ENCODE results near the gene JARID2. TPM values are rescaled to one million over a fixed set of nuclear protein-coding genes. Genes with fewer than 3 reads are reported as not detected.
A peak's percentile ranks its signal among the peaks of the same experiment; 100 is the strongest.

The JARID2 gene
- total RNA-seq, 1 donor from 2014 or later: 24.2 TPM

DNA sequence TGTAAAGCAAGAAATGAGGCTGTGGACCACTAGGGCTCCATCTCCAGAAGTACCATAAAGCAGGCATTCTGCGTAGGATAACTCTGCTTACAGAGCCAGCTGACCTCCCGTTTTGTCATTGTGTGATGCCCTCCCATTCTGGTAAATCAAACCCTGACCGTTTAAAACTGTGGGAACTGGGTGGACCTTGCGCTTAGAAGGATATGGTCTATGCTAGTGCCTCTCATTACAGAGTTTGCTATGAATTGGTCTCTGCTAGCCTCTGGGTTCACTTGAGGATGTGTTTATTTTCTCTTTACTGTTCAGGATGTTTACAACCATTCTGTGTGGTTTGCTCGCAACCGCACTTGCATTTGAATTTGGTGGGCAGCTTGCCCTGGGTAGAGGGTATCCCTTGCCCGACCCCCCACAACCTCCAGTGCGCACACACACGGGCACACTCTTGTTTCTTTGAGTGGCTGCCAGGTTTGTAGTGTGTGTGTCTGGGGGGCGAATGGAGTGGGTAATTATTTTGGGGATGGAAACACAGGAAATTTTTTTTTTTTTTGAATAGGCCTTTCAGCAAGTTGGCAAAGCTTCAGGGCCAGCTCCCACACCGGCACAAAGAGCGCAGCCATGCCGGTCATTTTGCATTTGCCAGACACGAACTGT, 198.3 kb downstream of the JARID2 start:
- Histone ChIP-seq H3K27me3 (ENCODE audit: insufficient read depth, low read length) (no peaks in the 10 kb centered on the region), H3K36me3 (ENCODE audit: insufficient read depth, low read length) (no peaks in the 10 kb centered on the region), H2AFZ (ENCODE audit: low read depth, low read length) (no peak overlapping the region), H3K4me3 (ENCODE audit: insufficient read depth, low read depth, low read length) (no peak overlapping the region), H3K27ac (ENCODE audit: low read depth, low read length) (no peak overlapping the region), H3K79me2 (ENCODE audit: insufficient read depth, low read length) (peaks cover 88% of the 10 kb centered on the region), H3K4me2 (ENCODE audit: low read length) (peak overlapping the region; percentile 38), H4K20me1 (ENCODE audit: insufficient read depth, low read length) (peaks cover 90% of the 10 kb centered on the region), H3K4me1 (ENCODE audit: insufficient read depth, low read length) (peaks cover 29% of the 10 kb centered on the region), H3K9me3 (ENCODE audit: insufficient read depth, low read depth, low read length) (no peaks in the 10 kb centered on the region), H3K9ac (ENCODE audit: low read length) (no peak overlapping the region)
- DNase-seq (ENCODE audit: low read depth) (no peak), FAIRE-seq (no peak)
- Mint-ChIP-seq H3K27me3 (ENCODE audit: low read depth, unreplicated experiment) (no peaks in the 10 kb centered on the region), H3K9me3 (ENCODE audit: unreplicated experiment) (no peaks in the 10 kb centered on the region), H3K4me1 (ENCODE audit: low read depth, unreplicated experiment) (peaks cover 39% of the 10 kb centered on the region), H3K4me3 (ENCODE audit: unreplicated experiment) (no peak overlapping the region), H3K36me3 (ENCODE audit: low read depth, unreplicated experiment) (peaks cover 2% of the 10 kb centered on the region), H3K27ac (ENCODE audit: unreplicated experiment) (peak overlapping the region; percentile 19)
- TF ChIP-seq, protein P1, sequence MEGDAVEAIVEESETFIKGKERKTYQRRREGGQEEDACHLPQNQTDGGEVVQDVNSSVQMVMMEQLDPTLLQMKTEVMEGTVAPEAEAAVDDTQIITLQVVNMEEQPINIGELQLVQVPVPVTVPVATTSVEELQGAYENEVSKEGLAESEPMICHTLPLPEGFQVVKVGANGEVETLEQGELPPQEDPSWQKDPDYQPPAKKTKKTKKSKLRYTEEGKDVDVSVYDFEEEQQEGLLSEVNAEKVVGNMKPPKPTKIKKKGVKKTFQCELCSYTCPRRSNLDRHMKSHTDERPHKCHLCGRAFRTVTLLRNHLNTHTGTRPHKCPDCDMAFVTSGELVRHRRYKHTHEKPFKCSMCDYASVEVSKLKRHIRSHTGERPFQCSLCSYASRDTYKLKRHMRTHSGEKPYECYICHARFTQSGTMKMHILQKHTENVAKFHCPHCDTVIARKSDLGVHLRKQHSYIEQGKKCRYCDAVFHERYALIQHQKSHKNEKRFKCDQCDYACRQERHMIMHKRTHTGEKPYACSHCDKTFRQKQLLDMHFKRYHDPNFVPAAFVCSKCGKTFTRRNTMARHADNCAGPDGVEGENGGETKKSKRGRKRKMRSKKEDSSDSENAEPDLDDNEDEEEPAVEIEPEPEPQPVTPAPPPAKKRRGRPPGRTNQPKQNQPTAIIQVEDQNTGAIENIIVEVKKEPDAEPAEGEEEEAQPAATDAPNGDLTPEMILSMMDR (IDR thresholded peaks at IDR 0.05; ENCODE audit: insufficient read depth, low read depth, low read length): no peak
- no peak for TF ChIP-seq EZH2 (IDR thresholded peaks at IDR 0.05; ENCODE audit: insufficient read depth, low read length)

DNA sequence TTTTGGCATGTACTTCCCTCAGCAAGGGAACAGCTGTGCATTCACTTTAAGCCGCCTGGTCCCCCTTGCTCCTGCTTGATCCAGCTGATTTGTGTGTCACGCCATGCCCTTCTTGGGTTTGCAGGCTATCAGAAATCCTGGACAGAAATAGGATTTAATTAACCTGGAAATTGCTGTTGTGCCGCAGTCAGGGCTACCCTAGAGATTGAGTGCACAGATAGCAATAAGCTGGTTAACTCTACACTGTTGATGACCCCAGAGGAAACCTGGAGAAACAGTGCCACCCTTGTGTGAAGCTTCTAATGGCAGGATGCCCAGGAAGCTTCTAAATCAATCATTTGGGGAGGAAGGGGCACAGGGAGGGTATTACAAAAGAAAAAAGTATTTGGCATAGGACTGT, 199.0 kb downstream of the JARID2 start:
- TF ChIP-seq EZH2 (IDR thresholded peaks at IDR 0.05; ENCODE audit: insufficient read depth, low read length): no peak
- TF ChIP-seq, protein P1 (IDR thresholded peaks at IDR 0.05; ENCODE audit: insufficient read depth, low read depth, low read length): no peak
- DNase-seq (ENCODE audit: low read depth) (no peak), FAIRE-seq (no peak)
- Histone ChIP-seq H3K9me3 (ENCODE audit: insufficient read depth, low read depth, low read length) (no peaks in the 10 kb centered on the region), H3K36me3 (ENCODE audit: insufficient read depth, low read length) (no peaks in the 10 kb centered on the region), H3K4me3 (ENCODE audit: insufficient read depth, low read depth, low read length) (no peak overlapping the region), H3K27me3 (ENCODE audit: insufficient read depth, low read length) (no peaks in the 10 kb centered on the region), H4K20me1 (ENCODE audit: insufficient read depth, low read length) (peaks cover 89% of the 10 kb centered on the region), H2AFZ (ENCODE audit: low read depth, low read length) (no peak overlapping the region), H3K4me1 (ENCODE audit: insufficient read depth, low read length) (peaks cover 23% of the 10 kb centered on the region), H3K27ac (ENCODE audit: low read depth, low read length) (no peak overlapping the region), H3K9ac (ENCODE audit: low read length) (no peak overlapping the region), H3K4me2 (ENCODE audit: low read length) (no peak overlapping the region), H3K79me2 (ENCODE audit: insufficient read depth, low read length) (peaks cover 88% of the 10 kb centered on the region)
- Mint-ChIP-seq H3K27me3 (ENCODE audit: low read depth, unreplicated experiment) (no peaks in the 10 kb centered on the region), H3K27ac (ENCODE audit: unreplicated experiment) (no peak overlapping the region), H3K9me3 (ENCODE audit: unreplicated experiment) (no peaks in the 10 kb centered on the region), H3K4me3 (ENCODE audit: unreplicated experiment) (no peak overlapping the region), H3K4me1 (ENCODE audit: low read depth, unreplicated experiment) (peaks cover 35% of the 10 kb centered on the region), H3K36me3 (ENCODE audit: low read depth, unreplicated experiment) (peaks cover under 1% of the 10 kb centered on the region)

DNA sequence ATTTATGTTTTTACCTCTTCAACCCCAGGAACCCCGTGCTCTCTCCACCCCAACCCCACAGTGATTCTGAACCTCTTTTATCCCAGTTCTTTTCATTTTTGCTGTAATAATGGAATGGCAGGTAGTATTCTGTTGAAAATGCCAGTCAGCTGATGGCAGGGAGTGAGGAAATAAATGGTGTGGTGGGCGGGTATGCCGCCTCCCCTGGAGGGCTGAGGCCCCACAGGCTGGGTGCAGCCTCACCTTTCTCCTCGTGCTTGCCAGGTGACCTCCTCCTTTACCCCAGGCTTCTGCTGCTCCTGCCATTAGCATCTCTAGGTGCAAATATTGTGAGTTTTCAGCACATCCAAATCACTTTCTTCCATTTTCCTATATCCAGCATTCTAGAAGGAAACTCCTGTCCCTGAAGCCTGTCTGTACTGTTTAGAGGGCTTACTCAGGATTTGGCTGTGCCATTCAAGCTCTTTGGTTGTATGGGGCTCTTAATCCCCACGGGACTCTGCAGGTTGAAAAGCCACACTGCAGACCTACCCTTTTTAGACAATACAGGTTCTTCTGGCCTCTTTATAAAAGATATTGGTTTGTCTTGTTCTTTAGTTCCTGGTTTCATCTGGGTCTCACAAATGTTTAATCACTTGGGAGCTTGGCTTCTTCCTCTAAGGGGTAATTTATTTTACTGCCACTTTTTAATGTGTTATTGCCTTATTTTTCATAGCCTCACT, 201.8 kb downstream of the JARID2 start:
- Histone ChIP-seq H3K4me2 (ENCODE audit: low read length) (no peak overlapping the region), H4K20me1 (ENCODE audit: insufficient read depth, low read length) (peaks cover 90% of the 10 kb centered on the region), H3K4me3 (ENCODE audit: insufficient read depth, low read depth, low read length) (no peak overlapping the region), H3K9me3 (ENCODE audit: insufficient read depth, low read depth, low read length) (no peaks in the 10 kb centered on the region), H3K27ac (ENCODE audit: low read depth, low read length) (no peak overlapping the region), H3K27me3 (ENCODE audit: insufficient read depth, low read length) (no peaks in the 10 kb centered on the region), H3K9ac (ENCODE audit: low read length) (no peak overlapping the region), H3K4me1 (ENCODE audit: insufficient read depth, low read length) (peaks cover 16% of the 10 kb centered on the region), H2AFZ (ENCODE audit: low read depth, low read length) (no peak overlapping the region), H3K79me2 (ENCODE audit: insufficient read depth, low read length) (peaks cover 76% of the 10 kb centered on the region), H3K36me3 (ENCODE audit: insufficient read depth, low read length) (no peaks in the 10 kb centered on the region)
- Mint-ChIP-seq H3K27me3 (ENCODE audit: low read depth, unreplicated experiment) (no peaks in the 10 kb centered on the region), H3K4me3 (ENCODE audit: unreplicated experiment) (no peak overlapping the region), H3K27ac (ENCODE audit: unreplicated experiment) (no peak overlapping the region), H3K9me3 (ENCODE audit: unreplicated experiment) (no peaks in the 10 kb centered on the region), H3K36me3 (ENCODE audit: low read depth, unreplicated experiment) (peaks cover 1% of the 10 kb centered on the region), H3K4me1 (ENCODE audit: low read depth, unreplicated experiment) (peaks cover 15% of the 10 kb centered on the region)
- FAIRE-seq: no peak
- no peak for DNase-seq (ENCODE audit: low read depth)
- TF ChIP-seq EZH2 (IDR thresholded peaks at IDR 0.05; ENCODE audit: insufficient read depth, low read length): no peak
- TF ChIP-seq, protein P1 (IDR thresholded peaks at IDR 0.05; ENCODE audit: insufficient read depth, low read depth, low read length): no peak
